HCT116 (cell line): ENCODE results near the gene RIPPLY2. TPM values are rescaled to one million over a fixed set of nuclear protein-coding genes. Genes with fewer than 3 reads are reported as not detected.

Experiments used
- ATAC-seq: fragments of 200-7000 bp; cut with Tn5 transposase; 2 replicates; pipeline ENCODE4 v1.9.1; 2020; ENCODE audit warnings: mild to moderate bottlenecking, moderate library complexity
- BruUV-seq: library from RNA; stranded (reverse); fragments of 400-500 nt; replicated peaks from 2 replicates; lab custom pipeline; 2021; lab: Mats Ljungman, UMichigan
- CTCF ChIA-PET: fragments of 300-600 bp; sonication (Branson Sonifier 250); formaldehyde crosslinking; loops from one replicate; lab custom pipeline; 2021; ENCODE audit warnings: antibody characterized with exemption; lab: Charles Lee
- POLR2A ChIA-PET: fragments of 300-600, 350-600 bp; sonication (Branson Sonifier 250); formaldehyde crosslinking; loops from one replicate; lab custom pipeline; 2021; ENCODE audit warnings: antibody characterized with exemption; lab: Charles Lee
- RAD21 ChIA-PET, 2 experiments: fragments of 300-600 bp; sonication (Branson Sonifier 250); formaldehyde crosslinking; loops; one replicate each; lab custom pipeline; 2023; ENCODE audit warnings: low total read pairs in 2 of 2; ENCODE audit not compliant: uncharacterized antibody in 2 of 2, unreplicated experiment in 2 of 2, low non-redundant PET in 1 of 2; lab: Charles Lee
- DNase-seq: peaks from one replicate; pipeline ENCODE4 v3.0.0-alpha.2; 2010; ENCODE audit warnings: low read depth, low spot score
- H2AFZ ChIP-seq: fragments of 200-600 bp; shearing (Covaris generic), sonication (generic); 2 replicates; pipeline ENCODE4 v1.6.1; 2017; ENCODE audit warnings: low read depth, mixed run types, mixed read lengths, antibody characterized with exemption, low read length; ENCODE audit not compliant: poor library complexity, severe bottlenecking
- H3K27ac ChIP-seq: 2 replicates; pipeline ENCODE4 v1.5.1; 2012; ENCODE audit warnings: low read depth, low read length
- H3K27me3 ChIP-seq: fragments of 200-600 bp; sonication (generic); 2 replicates; pipeline ENCODE4 v1.6.1; 2016; ENCODE audit warnings: mixed run types, low read length, mixed read lengths; ENCODE audit not compliant: insufficient read depth
- H3K36me3 ChIP-seq, 2 experiments: fragments of 200-500 bp in 1 of 2; fragments of 200-600 bp in 1 of 2; sonication (Bioruptor generic) in 1 of 2; sonication (generic) in 1 of 2; 2 replicates each; pipeline versions ENCODE4 v1.5.1 to v1.6.1; 2014 to 2016; ENCODE audit warnings: low read length in 2 of 2, inconsistent platforms in 1 of 2, mixed read lengths in 1 of 2, mixed run types in 1 of 2; ENCODE audit not compliant: insufficient read depth in 2 of 2, control insufficient read depth in 1 of 2
- H3K4me1 ChIP-seq, 2 experiments: fragments of 200-600 bp in 1 of 2; sonication (generic) in 1 of 2; 2 replicates each; pipeline versions ENCODE4 v1.5.1 to v1.6.1; 2012 to 2017; ENCODE audit warnings: low read length in 2 of 2, inconsistent platforms in 1 of 2, mild to moderate bottlenecking in 1 of 2, mixed read lengths in 1 of 2, mixed run types in 1 of 2, moderate library complexity in 1 of 2; ENCODE audit not compliant: insufficient read depth in 2 of 2, control insufficient read depth in 1 of 2
- H3K4me2 ChIP-seq: fragments of 200-600 bp; sonication (generic); 2 replicates; pipeline ENCODE4 v1.6.1; 2017; ENCODE audit warnings: mixed run types, low read length, mixed read lengths
- H3K4me3 ChIP-seq, 2 experiments: fragments of 200-600 bp in 1 of 2; sonication (generic) in 1 of 2; replicated peaks in 1 of 2; 2 replicates each; pipeline ENCODE4 v1.5.1; 2011 to 2016; ENCODE audit warnings: low read length in 2 of 2, control low read depth in 1 of 2, low read depth in 1 of 2, mild to moderate bottlenecking in 1 of 2, mixed read lengths in 1 of 2, mixed run types in 1 of 2
- H3K79me2 ChIP-seq: fragments of 200-600 bp; sonication (generic); 2 replicates; pipeline ENCODE4 v1.6.1; 2017; ENCODE audit warnings: mild to moderate bottlenecking, mixed run types, low read length, moderate library complexity, mixed read lengths; ENCODE audit not compliant: insufficient read depth
- H3K9ac ChIP-seq: fragments of 200-600 bp; sonication (generic); 2 replicates; pipeline ENCODE4 v1.6.1; 2016; ENCODE audit warnings: low read length, mixed read lengths
- H3K9me2 ChIP-seq: fragments of 200-600 bp; sonication (generic), shearing (Covaris generic); 2 replicates; pipeline ENCODE4 v1.6.1; 2017; ENCODE audit warnings: mixed run types, mild to moderate bottlenecking, moderate library complexity; ENCODE audit not compliant: insufficient read depth
- H3K9me3 ChIP-seq, 2 experiments: fragments of 200-500 bp in 1 of 2; fragments of 200-600 bp in 1 of 2; sonication (Bioruptor generic) in 1 of 2; sonication (generic) in 1 of 2; 2 replicates each; pipeline ENCODE4 v1.6.1; 2014 to 2017; ENCODE audit warnings: low read length in 2 of 2, mixed read lengths in 2 of 2, inconsistent platforms in 1 of 2, low read depth in 1 of 2, mild to moderate bottlenecking in 1 of 2, mixed run types in 1 of 2, moderate library complexity in 1 of 2; ENCODE audit not compliant: control insufficient read depth in 1 of 2, insufficient read depth in 1 of 2
- H4K20me1 ChIP-seq: fragments of 200-600 bp; sonication (generic), shearing (Covaris generic); 2 replicates; pipeline ENCODE4 v1.6.1; 2017; ENCODE audit warnings: mixed run types, mild to moderate bottlenecking, moderate library complexity; ENCODE audit not compliant: insufficient read depth
- EGR1 ChIP-seq: IDR thresholded peaks from 2 replicates; pipeline ENCODE4 v1.6.1; 2012; ENCODE audit warnings: low read depth
- EZH2 ChIP-seq: fragments of 200-600 bp; sonication (generic); IDR thresholded peaks from 2 replicates; pipeline ENCODE4 v1.6.1; 2017; ENCODE audit warnings: antibody characterized with exemption, mixed run types
- POLR2A ChIP-seq: IDR thresholded peaks from 2 replicates; pipeline ENCODE4 v1.7.0; 2011; ENCODE audit warnings: borderline replicate concordance; ENCODE audit not compliant: insufficient read depth, insufficient read length; ENCODE audit errors: extremely low read depth
- POLR2AphosphoS5 ChIP-seq: IDR thresholded peaks from 2 replicates; pipeline ENCODE4 v1.6.1; 2011; ENCODE audit warnings: mild to moderate bottlenecking, low read depth, low read length, moderate library complexity
- RAD21 ChIP-seq: IDR thresholded peaks from 2 replicates; pipeline ENCODE4 v1.6.1; 2012; ENCODE audit warnings: low read depth, mild to moderate bottlenecking
- REST ChIP-seq: IDR thresholded peaks from 2 replicates; pipeline ENCODE4 v1.6.1; 2012; ENCODE audit warnings: low read depth
- SIN3A ChIP-seq: IDR thresholded peaks from 2 replicates; pipeline ENCODE4 v1.6.1; 2012; ENCODE audit warnings: low read depth
- SP1 ChIP-seq: IDR thresholded peaks from 2 replicates; pipeline ENCODE4 v1.6.1; 2012; ENCODE audit warnings: low read depth
- SRF ChIP-seq: IDR thresholded peaks from 2 replicates; pipeline ENCODE4 v1.6.1; 2012; ENCODE audit warnings: low read depth
- TCF7L2 ChIP-seq: IDR thresholded peaks from 2 replicates; pipeline ENCODE4 v1.7.0; 2011; ENCODE audit warnings: borderline replicate concordance, inconsistent platforms; ENCODE audit not compliant: insufficient read depth, insufficient read length; ENCODE audit errors: extremely low read depth
- YY1 ChIP-seq: IDR thresholded peaks from 2 replicates; pipeline ENCODE4 v1.6.1; 2011; ENCODE audit warnings: low read length, low read depth, moderate library complexity, mild to moderate bottlenecking; ENCODE audit not compliant: insufficient replicate concordance; ENCODE audit errors: extremely low read depth
- ZFX ChIP-seq: fragments of 450-650 bp; IDR thresholded peaks from 2 replicates; pipeline ENCODE4 v1.6.1; 2017
- ZNF274 ChIP-seq: fragments of 200-500 bp; sonication (Bioruptor generic); IDR thresholded peaks from 2 replicates; pipeline ENCODE4 v1.6.1; 2014; ENCODE audit warnings: mild to moderate bottlenecking, low read depth, low read length, inconsistent platforms
- intact Hi-C: fragments of 100-400 bp; cut with micrococcal nuclease; formaldehyde crosslinking; loops from 2 replicates; pipeline ENCODE4 v1.10.0; 2022
- total RNA-seq: library from RNA; stranded (reverse); gene quantifications from one replicate; pipeline ENCODE4 v1.2.1, GENCODE V29; 2021; ENCODE audit not compliant: unreplicated experiment
- TF ChIP-seq, protein P1 (sequence below), 3 experiments: fragments of 200-600 bp in 1 of 3; sonication (generic) in 1 of 3; IDR thresholded peaks in 2 of 3; conservative IDR thresholded peaks in 1 of 3; 2 replicates each; pipeline ENCODE4 v1.5.1; 2012 to 2017; ENCODE audit warnings: low read depth in 2 of 3, low read length in 2 of 3, antibody characterized with exemption in 1 of 3, borderline replicate concordance in 1 of 3, control low read depth in 1 of 3, mild to moderate bottlenecking in 1 of 3, mixed read lengths in 1 of 3, mixed run types in 1 of 3, moderate library complexity in 1 of 3; ENCODE audit not compliant: insufficient read depth in 1 of 3
- TF ChIP-seq, protein P2 (sequence below): IDR thresholded peaks from 2 replicates; pipeline ENCODE4 v1.6.1; 2011; ENCODE audit warnings: mild to moderate bottlenecking, low read length, moderate library complexity; ENCODE audit not compliant: insufficient replicate concordance; ENCODE audit errors: extremely low read depth

The RIPPLY2 gene
- total RNA-seq, 1 experiment from 2014 or later = not detected

DNA sequence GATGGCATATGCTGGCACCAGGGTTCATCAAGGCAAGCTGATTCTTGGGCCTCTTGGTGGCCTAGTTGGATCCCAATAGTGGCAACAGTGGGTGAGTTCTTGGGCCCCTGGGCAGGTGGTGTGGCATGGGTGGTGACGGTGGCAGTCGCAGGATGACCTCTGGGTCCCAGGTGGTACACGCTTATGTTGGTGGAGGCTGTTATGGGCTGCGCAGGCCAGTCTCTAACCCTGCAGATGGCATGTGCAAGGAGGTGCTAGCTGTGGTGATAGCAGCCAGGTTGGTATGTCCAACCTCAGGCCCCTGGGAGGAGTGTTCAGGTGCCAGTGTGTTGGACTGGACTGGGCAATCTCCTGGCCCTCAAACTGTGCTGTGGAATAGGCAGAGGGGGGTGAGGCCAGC, 52.5 kb downstream of the RIPPLY2 start:
- H3K9ac ChIP-seq = no peak overlapping the region
- H3K79me2 ChIP-seq = peaks cover 15% of the 10 kb centered on the region
- no peaks in the 10 kb centered on the region for H4K20me1 ChIP-seq
- no peak overlapping the region for H3K4me3 ChIP-seq
- no peak overlapping the region for H3K27ac ChIP-seq
- no peak overlapping the region for H2AFZ ChIP-seq
- ATAC-seq (no peak), DNase-seq (no peak)
- POLR2A ChIA-PET = no interaction called here
- CTCF ChIA-PET = no interaction called here
- RAD21 ChIA-PET = no interaction called here
- intact Hi-C loops = no loop called here
- H3K36me3 ChIP-seq = no peaks in the 10 kb centered on the region
- no peaks in the 10 kb centered on the region for H3K9me3 ChIP-seq
- no peaks in the 10 kb centered on the region; a peak in 1 of 4 replicates for H3K4me1 ChIP-seq
- no TSS peak for BruUV-seq
- H3K4me2 ChIP-seq = no peak overlapping the region
- TF ChIP-seq, protein P1, sequence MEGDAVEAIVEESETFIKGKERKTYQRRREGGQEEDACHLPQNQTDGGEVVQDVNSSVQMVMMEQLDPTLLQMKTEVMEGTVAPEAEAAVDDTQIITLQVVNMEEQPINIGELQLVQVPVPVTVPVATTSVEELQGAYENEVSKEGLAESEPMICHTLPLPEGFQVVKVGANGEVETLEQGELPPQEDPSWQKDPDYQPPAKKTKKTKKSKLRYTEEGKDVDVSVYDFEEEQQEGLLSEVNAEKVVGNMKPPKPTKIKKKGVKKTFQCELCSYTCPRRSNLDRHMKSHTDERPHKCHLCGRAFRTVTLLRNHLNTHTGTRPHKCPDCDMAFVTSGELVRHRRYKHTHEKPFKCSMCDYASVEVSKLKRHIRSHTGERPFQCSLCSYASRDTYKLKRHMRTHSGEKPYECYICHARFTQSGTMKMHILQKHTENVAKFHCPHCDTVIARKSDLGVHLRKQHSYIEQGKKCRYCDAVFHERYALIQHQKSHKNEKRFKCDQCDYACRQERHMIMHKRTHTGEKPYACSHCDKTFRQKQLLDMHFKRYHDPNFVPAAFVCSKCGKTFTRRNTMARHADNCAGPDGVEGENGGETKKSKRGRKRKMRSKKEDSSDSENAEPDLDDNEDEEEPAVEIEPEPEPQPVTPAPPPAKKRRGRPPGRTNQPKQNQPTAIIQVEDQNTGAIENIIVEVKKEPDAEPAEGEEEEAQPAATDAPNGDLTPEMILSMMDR (IDR thresholded peaks at IDR 0.05 in 2 of 3, conservative IDR thresholded peaks at IDR 0.05 in 1 of 3; ENCODE audit: borderline replicate concordance in 1 of 3, insufficient read depth in 1 of 3, low read depth in 2 of 3, low read length in 2 of 3) = no peak
- TF ChIP-seq EGR1 (no peak), SIN3A (no peak), ZNF274 (no peak), TCF7L2 (no peak), REST (no peak), POLR2AphosphoS5 (no peak), SP1 (no peak), POLR2A (no peak), YY1 (no peak), EZH2 (no peak), ZFX (no peak), RAD21 (no peak), SRF (no peak)
- TF ChIP-seq, protein P2, sequence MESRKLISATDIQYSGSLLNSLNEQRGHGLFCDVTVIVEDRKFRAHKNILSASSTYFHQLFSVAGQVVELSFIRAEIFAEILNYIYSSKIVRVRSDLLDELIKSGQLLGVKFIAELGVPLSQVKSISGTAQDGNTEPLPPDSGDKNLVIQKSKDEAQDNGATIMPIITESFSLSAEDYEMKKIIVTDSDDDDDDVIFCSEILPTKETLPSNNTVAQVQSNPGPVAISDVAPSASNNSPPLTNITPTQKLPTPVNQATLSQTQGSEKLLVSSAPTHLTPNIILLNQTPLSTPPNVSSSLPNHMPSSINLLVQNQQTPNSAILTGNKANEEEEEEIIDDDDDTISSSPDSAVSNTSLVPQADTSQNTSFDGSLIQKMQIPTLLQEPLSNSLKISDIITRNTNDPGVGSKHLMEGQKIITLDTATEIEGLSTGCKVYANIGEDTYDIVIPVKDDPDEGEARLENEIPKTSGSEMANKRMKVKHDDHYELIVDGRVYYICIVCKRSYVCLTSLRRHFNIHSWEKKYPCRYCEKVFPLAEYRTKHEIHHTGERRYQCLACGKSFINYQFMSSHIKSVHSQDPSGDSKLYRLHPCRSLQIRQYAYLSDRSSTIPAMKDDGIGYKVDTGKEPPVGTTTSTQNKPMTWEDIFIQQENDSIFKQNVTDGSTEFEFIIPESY = no peak
- no peaks in the 10 kb centered on the region for H3K27me3 ChIP-seq
- no peaks in the 10 kb centered on the region for H3K9me2 ChIP-seq
